Gastroesophageal sphincter (tissue), 4 donors: ENCODE results near the gene OPCML. TPM values are rescaled to one million over a fixed set of nuclear protein-coding genes. Genes with fewer than 3 reads are reported as not detected.

ENCODE experiments used
- ATAC-seq: fragments of 150-250 bp; one replicate; pipeline ENCODE4 v1.9.1; 2016; ENCODE audit warnings: mild to moderate bottlenecking, moderate library complexity
- H3K27ac ChIP-seq, 4 donors: fragments of 200-600 bp; sonication (generic) in 3 of 4; 1 replicate in 3 of 4; 2 replicates in 1 of 4; pipeline ENCODE4 v1.5.1; 2016 to 2019
- H3K27me3 ChIP-seq: fragments of 200-600 bp; sonication (generic); one replicate; pipeline ENCODE4 v1.5.1; 2019
- H3K36me3 ChIP-seq, 2 donors: fragments of 200-600 bp; sonication (generic); one replicate each; pipeline ENCODE4 v1.5.1; 2019; ENCODE audit warnings: control low read depth in 1 of 2
- H3K4me1 ChIP-seq, 3 donors: fragments of 200-600 bp; sonication (generic); 1 replicate in 2 of 3; 2 replicates in 1 of 3; pipeline ENCODE4 v1.5.1; 2016 to 2019; ENCODE audit warnings: control low read depth in 2 of 3
- H3K4me3 ChIP-seq, 2 donors: fragments of 200-600 bp; sonication (generic); one replicate each; pipeline ENCODE4 v1.5.1; 2019; ENCODE audit warnings: mild to moderate bottlenecking in 1 of 2, moderate library complexity in 1 of 2
- H3K9me3 ChIP-seq, 3 donors: fragments of 200-600 bp; sonication (generic); one replicate each; pipeline ENCODE4 v1.5.1; 2017 to 2019; ENCODE audit warnings: control low read depth in 2 of 3
- EP300 ChIP-seq: sonication (generic); formaldehyde crosslinking; IDR thresholded peaks from one replicate; pipeline ENCODE4 v1.6.1; 2017; ENCODE audit warnings: antibody characterized with exemption, mild to moderate bottlenecking
- POLR2A ChIP-seq, 2 donors: fragments of 450-650 bp; IDR thresholded peaks; one replicate each; pipeline ENCODE4 v1.6.1; 2017; ENCODE audit warnings: antibody characterized with exemption in 2 of 2, mild to moderate bottlenecking in 2 of 2, moderate library complexity in 1 of 2
- POLR2AphosphoS5 ChIP-seq: sonication (generic); formaldehyde crosslinking; IDR thresholded peaks from one replicate; pipeline ENCODE4 v1.6.1; 2017; ENCODE audit warnings: antibody characterized with exemption
- WGBS, 2 donors: methylation state at CpG; one replicate each; pipeline ENCODE4 v1.1.5; 2018; ENCODE audit warnings: low coverage in 1 of 2; 5-methylcytosine and 5-hydroxymethylcytosine counted together
- total RNA-seq, 4 donors: library from RNA; depleted of rRNA; stranded (reverse); fragments of >200 nt; gene quantifications; one replicate each; pipeline ENCODE4 v1.1.0, GENCODE V29; 2016
- TF ChIP-seq, protein P1 (sequence below), 4 experiments: fragments of 200-600 bp in 2 of 4; fragments of 450-650 bp in 2 of 4; sonication (generic) in 1 of 4; IDR thresholded peaks; one replicate each; pipeline ENCODE4 v1.5.1; 2017 to 2019; ENCODE audit warnings: antibody characterized with exemption in 4 of 4, mild to moderate bottlenecking in 2 of 4, moderate library complexity in 2 of 4

Gene OPCML
- total RNA-seq, 4 donors from 2014 or later = 0.13 to 0.93 (median 0.33) TPM

DNA sequence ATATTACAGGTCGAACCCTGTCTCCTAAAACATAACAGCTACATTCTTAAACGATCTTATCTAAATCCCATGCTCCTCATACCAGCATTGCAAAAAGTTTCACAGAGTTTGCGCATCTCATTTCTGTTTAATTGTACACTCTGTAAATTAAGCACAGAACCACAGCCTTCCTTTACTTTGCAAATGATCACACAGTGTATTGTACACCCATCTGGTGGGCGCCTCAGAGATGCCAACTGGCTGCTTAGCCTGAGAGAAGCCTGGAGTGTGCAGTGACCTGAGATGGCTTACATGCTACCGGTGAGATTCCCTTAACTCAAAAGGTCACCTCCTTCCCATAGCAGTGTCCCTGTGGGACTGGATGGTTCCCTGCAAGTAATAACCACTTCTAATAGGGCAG lies 1077.3 kb downstream of the OPCML start:
- Histone ChIP-seq H3K9me3 (no peaks in the 10 kb centered on the region), H3K36me3 (no peaks in the 10 kb centered on the region), H3K27ac (no peak overlapping the region), H3K4me3 (no peak overlapping the region), H3K4me1 (no peaks in the 10 kb centered on the region), H3K27me3 (no peaks in the 10 kb centered on the region)
- 55 to 57% methylated on average over 3 to 5 of the region's 5 CpGs for WGBS, 2 donors
- TF ChIP-seq EP300 (no peak), POLR2AphosphoS5 (no peak), POLR2A (IDR thresholded peaks at IDR 0.05) (no peak)
- TF ChIP-seq, protein P1, sequence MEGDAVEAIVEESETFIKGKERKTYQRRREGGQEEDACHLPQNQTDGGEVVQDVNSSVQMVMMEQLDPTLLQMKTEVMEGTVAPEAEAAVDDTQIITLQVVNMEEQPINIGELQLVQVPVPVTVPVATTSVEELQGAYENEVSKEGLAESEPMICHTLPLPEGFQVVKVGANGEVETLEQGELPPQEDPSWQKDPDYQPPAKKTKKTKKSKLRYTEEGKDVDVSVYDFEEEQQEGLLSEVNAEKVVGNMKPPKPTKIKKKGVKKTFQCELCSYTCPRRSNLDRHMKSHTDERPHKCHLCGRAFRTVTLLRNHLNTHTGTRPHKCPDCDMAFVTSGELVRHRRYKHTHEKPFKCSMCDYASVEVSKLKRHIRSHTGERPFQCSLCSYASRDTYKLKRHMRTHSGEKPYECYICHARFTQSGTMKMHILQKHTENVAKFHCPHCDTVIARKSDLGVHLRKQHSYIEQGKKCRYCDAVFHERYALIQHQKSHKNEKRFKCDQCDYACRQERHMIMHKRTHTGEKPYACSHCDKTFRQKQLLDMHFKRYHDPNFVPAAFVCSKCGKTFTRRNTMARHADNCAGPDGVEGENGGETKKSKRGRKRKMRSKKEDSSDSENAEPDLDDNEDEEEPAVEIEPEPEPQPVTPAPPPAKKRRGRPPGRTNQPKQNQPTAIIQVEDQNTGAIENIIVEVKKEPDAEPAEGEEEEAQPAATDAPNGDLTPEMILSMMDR (IDR thresholded peaks at IDR 0.05) = no peak
- no peak for ATAC-seq

DNA sequence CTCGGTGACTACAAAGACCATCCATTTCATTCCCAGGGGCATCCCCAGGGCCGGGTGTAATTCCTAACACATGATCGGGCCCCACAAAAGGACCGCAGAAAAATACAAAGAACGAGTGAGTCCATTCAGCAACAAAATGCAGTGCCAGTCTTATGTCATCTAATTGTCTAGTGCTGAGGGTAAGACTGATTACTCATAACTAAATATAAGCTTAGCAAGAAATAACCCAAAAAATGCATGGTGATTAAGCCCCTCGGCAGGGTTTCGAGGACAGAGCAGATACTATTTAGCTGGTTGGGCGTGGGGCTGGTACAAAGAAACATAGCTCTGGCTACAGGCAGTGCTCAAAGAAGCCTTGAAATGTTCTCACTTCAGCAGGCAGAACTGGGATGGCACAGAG lies 1078.9 kb downstream of the OPCML start:
- Histone ChIP-seq H3K4me3 (no peak overlapping the region), H3K27me3 (no peaks in the 10 kb centered on the region), H3K4me1 (no peaks in the 10 kb centered on the region), H3K36me3 (no peaks in the 10 kb centered on the region), H3K27ac (no peak overlapping the region), H3K9me3 (no peaks in the 10 kb centered on the region)
- no peak for ATAC-seq
- WGBS, 2 donors = 69 to 77% methylated on average over 5 to 6 of the region's 8 CpGs
- no peak for TF ChIP-seq POLR2A (IDR thresholded peaks at IDR 0.05)
- TF ChIP-seq, protein P1 (IDR thresholded peaks at IDR 0.05) = no peak
- TF ChIP-seq POLR2AphosphoS5 = no peak
- no peak for TF ChIP-seq EP300

DNA sequence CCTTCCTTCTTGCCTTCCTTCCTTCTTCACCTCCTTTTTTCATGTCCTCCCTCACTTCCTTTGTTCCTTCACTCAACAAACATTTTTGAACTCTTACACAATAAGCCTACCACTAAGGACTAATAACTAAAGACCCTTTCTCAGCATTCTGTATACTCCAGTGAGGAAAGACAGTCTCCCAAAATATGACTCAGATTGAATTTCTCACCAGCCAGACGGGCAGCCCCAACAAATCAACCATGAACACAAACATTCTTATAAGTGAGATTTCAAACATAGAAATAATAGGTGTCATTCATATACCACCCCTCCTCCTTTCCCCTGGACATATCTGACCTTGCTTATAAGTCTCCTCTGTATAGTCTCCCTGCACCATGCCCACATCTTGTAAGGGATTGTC lies 1079.7 kb downstream of the OPCML start:
- no peaks in the 10 kb centered on the region for H3K27me3 ChIP-seq
- no peaks in the 10 kb centered on the region for H3K9me3 ChIP-seq
- no peak overlapping the region for H3K27ac ChIP-seq
- no peak for ATAC-seq
- TF ChIP-seq EP300 (no peak), POLR2A (IDR thresholded peaks at IDR 0.05) (no peak), POLR2AphosphoS5 (no peak)
- TF ChIP-seq, protein P1 (IDR thresholded peaks at IDR 0.05) = no peak
- H3K4me1 ChIP-seq = no peaks in the 10 kb centered on the region
- H3K4me3 ChIP-seq = no peak overlapping the region
- WGBS, 2 donors = 82 to 100% methylated on average over 1 of the region's 1 CpG
- no peaks in the 10 kb centered on the region for H3K36me3 ChIP-seq

DNA sequence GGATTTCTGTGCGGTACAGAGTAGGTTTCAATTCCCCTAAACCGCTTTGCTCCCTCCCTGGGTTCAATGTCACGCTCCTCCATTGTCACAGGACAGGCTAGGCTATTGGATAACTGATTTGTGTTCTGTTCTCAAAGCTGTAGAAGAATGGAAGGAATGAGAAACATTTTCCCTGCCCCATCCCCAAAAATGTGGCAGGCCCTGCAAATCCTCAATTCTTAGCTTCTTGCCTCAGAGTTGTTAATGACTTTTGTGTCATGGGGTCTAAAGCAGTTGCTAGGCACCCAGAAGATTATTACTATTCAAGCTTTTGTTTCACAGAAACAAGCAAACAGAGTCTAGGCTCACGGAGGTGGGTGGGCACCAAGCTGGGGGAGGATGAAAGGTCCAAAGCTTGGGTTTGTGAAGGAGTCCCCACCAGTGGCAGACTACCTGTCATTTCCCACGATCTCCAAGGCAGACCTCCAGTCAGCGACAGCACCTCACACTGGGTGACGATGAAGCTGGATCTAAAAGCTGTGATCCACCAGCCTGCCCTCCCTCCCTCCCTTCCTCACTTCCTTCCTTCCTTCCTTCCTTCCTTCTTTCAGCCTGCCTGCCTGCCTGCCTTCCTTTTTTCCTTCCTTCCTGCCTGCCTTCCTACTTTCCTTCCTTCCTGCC lies 1080.2 kb downstream of the OPCML start:
- Histone ChIP-seq H3K27me3 (no peaks in the 10 kb centered on the region), H3K36me3 (no peaks in the 10 kb centered on the region), H3K4me1 (no peaks in the 10 kb centered on the region), H3K4me3 (no peak overlapping the region), H3K27ac (no peak overlapping the region), H3K9me3 (no peaks in the 10 kb centered on the region)
- 46 to 79% methylated on average over 3 to 6 of the region's 7 CpGs for WGBS, 2 donors
- no peak for ATAC-seq
- TF ChIP-seq EP300 (no peak), POLR2A (IDR thresholded peaks at IDR 0.05) (no peak), POLR2AphosphoS5 (no peak)
- TF ChIP-seq, protein P1 (IDR thresholded peaks at IDR 0.05) = no peak

DNA sequence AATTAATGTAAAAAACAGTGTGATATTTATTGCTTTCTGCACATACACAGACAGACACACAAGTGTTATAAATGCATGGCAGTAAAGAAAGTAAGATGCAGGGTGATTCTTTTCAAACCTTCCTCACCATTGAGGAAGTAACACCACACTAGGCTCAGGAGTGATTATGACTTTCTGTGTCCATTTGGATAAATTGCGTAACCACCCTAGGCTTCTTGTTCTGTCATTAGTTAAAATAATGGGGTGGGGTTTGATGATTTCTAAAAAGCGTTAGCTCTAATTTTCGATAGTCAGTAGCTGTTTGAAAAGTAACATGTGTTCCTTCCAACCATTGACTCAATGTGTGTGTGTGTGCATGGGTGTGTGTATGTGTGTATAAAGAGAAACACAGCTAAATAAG lies 1081.7 kb downstream of the OPCML start:
- Histone ChIP-seq H3K27ac (no peak overlapping the region), H3K36me3 (no peaks in the 10 kb centered on the region), H3K9me3 (no peaks in the 10 kb centered on the region), H3K27me3 (no peaks in the 10 kb centered on the region), H3K4me1 (no peaks in the 10 kb centered on the region), H3K4me3 (no peak overlapping the region)
- TF ChIP-seq POLR2AphosphoS5 (no peak), EP300 (no peak), POLR2A (IDR thresholded peaks at IDR 0.05) (no peak)
- TF ChIP-seq, protein P1 (IDR thresholded peaks at IDR 0.05) = no peak
- WGBS, 2 donors = 69 to 75% methylated on average over 3 of the region's 3 CpGs
- ATAC-seq = no peak
